H1 (cell line): ENCODE measurements around the gene POLR2C. TPM values are rescaled to one million over a fixed set of nuclear protein-coding genes. Genes with fewer than 3 reads are reported as not detected.

ENCODE experiments used
- SIN3A ChIP-seq, 2 experiments: IDR thresholded peaks in 1 of 2; conservative IDR thresholded peaks in 1 of 2; 2 replicates each; pipeline ENCODE4 v1.6.1; 2011 to 2012; ENCODE audit warnings: low read length in 2 of 2, improper control_type of control experiment in 1 of 2, low read depth in 1 of 2, mild to moderate bottlenecking in 1 of 2
- polyA plus RNA-seq, 7 experiments: library from polyadenylated mRNA; depleted of rRNA in 3 of 7; stranded (reverse) in 5 of 7; unstranded in 2 of 7; fragments of >200 nt in 5 of 7; fragments of 200-250 nt in 2 of 7; gene quantifications; 1 replicate in 5 of 7; 2 replicates in 1 of 7; 4 replicates in 1 of 7; pipeline versions ENCODE4 v1.2.1 to v1.2.3, GENCODE V29; 2011 to 2013; ENCODE audit warnings: missing spikeins in 2 of 7, mixed read lengths in 2 of 7
- total RNA-seq: library from RNA; stranded (reverse); fragmentation: NEBNext Ultra II Directional; extraction: Animal tissue kit (Norgen Biotek cat#: 25700); gene quantifications from 2 replicates; pipeline ENCODE4 v1.2.1, GENCODE V29; 2021

The POLR2C gene
- total and polyA plus RNA-seq, 2 of the 8 experiments (the other 6 are each of a cell fraction or from before 2014, with no cell fraction given) = 72.5 to 132 TPM

DNA sequence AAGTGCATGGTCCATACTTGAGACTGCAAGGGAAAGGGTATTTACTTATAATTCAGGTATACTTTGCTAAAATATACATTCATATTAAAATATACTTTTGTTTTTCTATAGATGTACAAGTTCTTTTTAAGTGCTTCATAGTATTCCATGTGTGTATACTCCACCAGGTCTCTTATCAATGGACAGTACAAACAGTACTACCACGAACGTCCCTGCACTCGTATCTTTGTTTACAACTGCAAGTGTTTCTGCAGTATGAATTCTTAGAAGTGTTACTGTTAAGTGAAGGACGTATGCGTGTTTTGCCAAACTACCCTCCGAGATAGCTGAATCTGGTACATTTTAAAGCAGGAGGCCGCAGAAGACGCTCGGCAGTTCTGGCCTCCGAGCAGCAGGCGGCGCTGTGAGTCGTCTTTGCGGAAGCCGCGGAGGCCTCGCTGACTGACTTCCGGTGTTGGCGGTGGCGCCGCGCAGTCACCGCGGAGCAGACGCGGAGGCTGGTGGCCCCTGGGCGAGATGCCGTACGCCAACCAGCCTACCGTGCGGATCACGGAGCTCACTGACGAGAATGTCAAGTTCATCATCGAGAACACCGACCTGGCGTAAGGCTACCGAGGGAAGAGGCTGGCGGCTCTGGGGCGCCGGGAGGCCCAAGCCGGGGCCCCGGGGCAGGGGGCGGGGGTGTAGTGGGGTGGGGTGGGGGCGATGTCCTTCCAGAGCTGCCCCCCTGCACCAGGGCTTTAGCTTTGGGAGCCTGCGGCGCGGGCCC is at the start of gene POLR2C (continued):
- TF ChIP-seq SIN3A (conservative IDR thresholded peaks at IDR 0.05 in 1 of 2, IDR thresholded peaks at IDR 0.05 in 1 of 2; ENCODE audit: low read depth in 1 of 2, low read length in 2 of 2) = peak; percentile 71 to 89; a peak in 3 of 4 replicates
